GM19455 (cell line): ENCODE measurements around the gene MED27.
"Not testable (repeated sequence)": the region's sequence is repeated elsewhere in the genome, so short reads cannot be mapped to it uniquely, and the experiment has no call there.

ENCODE experiments used
- ATAC-seq: cut with Tn5 transposase; IDR thresholded peaks from one replicate; pipeline ENCODE4 v1.9.1; 2021; ENCODE audit not compliant: unreplicated experiment

Gene MED27

DNA sequence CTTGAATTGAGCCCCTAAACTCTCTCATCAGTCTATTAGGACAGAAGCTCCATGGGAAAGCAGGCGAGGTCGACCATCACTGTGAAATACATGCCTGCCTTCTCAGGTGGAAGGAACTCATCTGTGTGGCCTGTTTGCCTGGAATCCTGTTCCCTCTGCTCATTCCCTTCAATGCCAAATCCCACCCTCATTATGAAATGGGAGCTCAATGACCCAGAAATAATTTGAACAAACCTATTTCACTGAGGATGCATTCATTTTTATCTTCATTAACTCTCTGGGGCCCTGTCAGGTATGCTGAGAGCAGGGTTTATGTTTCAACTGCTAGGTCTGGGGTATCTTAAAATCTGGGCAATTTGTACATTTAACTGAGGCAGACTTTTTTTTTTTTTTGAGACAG is 142.2 kb downstream of the MED27 start:
- ATAC-seq, result no peak

DNA sequence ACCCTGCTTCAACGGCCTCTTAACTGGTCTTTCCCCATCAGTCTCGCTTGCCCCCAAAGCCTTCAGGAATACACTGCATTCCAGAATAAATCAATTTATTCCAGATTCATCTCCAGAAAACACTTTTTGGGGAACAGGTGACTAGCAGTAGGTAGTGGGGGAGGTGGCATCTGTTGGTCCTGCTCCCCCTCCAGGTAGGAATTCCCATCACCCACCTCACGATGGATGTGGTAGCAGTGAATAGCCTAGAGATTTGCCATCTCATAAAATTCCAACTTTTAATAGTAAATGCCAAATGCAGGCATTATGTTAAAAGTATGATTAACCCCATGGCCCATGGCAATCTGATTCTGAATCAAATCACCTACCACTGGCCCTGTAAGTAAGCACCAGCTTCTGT is 142.7 kb downstream of the MED27 start:
- ATAC-seq, result no peak

DNA sequence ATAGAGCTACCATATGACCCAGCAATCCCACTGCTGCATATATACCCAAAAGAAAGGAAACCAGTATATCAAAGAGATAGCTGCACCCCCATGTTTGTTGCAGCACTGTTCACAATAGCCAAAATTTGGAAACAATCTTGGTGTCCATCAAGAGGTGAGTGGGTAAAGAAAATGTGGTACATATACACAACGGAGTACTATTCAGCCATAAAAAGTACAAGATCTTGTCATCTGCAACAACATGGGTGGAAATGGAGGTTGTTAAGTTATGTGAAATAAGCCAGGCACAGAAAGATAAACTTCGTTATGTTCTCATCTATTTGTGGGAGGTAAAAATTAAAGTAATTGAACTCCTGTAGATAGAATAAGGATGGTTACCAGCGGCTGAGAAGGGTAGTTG is 145.0 kb downstream of the MED27 start:
- ATAC-seq, result no peak

DNA sequence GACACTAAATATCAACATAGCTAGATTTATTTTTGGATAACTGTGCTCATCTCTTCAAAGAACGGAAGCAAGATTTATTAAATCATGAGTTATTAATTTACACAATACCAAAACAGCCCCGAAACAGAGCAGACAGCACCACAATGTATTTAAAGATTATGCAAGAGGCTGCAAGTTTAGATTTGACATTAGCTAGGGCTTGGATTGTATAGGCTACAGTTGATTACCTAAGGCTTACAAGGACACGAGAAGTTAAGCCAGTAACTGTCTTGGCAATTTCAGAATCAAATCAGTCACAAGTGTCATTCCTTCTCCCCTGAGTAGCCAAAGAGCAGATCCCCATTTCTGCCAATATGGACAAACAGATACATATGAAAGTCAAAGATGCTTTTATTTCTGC is 152.6 kb downstream of the MED27 start:
- no peak for ATAC-seq

DNA sequence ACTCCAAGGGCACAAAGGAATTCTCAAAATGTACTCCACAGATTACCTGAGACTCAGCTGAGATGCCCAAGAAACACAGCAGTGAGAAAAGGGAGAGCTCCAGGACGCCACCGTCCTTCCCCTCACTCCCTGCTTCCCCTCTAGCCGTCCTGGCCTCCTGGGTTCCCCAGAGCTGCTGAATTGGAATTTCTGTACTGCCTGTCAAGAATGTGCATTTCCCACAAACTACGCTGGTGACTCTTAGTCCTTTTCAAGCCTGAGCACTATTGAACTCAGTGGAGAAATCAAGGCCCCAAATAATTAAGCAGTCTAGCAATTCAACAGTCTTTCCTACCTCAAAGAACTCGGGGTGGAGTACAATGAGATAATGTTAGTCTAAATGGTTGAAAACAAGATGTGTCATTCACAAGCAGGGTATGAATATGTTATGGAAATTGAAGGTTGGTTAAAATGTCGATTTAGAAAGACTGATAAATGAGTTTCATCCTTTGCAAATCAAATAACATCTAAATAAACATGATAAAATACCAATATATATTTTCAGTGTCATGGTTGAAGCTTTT is 153.2 kb downstream of the MED27 start:
- ATAC-seq, result no peak

DNA sequence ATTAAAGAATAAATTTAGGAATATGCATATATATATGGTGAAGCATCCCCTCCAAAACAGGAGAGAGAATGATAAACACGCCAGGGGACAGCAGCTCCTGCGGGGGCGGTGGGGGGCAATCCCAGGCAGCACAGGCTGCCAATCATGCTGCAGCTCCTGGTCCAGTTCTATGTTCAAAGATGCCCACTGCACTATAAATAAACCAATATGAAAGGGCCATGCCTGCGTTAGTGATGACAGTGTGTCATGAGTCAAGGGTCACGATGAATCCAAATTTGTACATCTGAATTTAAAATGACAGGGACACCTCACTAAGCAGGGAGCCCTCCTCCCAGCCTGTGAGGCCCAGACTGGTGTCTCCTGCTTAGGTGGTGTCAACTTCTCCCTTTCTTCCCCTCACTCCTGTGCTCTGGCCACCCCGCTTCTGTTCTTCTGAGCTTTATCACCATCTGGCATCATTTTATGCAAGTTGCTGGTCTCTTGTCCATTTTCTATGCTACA is 153.9 kb downstream of the MED27 start:
- no peak for ATAC-seq

DNA sequence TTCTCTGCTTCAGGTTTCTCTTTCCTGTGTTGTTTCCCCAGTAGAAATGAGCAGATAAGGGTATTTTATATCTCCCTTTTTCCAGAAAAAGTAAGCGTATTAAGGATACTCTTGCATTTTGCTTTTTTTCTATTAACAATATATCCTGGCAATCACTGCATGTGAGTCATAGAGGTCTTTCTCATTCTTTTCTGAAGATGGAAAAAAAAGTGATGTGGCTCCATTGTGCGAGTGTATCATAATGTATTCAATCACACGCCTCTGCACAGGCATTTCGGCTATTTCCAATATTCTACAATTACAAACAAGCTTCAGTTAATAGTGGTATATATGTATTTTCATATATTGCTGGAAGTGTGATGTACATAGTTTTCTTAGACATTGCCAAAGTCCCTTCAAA is 155.9 kb downstream of the MED27 start:
- no peak for ATAC-seq

DNA sequence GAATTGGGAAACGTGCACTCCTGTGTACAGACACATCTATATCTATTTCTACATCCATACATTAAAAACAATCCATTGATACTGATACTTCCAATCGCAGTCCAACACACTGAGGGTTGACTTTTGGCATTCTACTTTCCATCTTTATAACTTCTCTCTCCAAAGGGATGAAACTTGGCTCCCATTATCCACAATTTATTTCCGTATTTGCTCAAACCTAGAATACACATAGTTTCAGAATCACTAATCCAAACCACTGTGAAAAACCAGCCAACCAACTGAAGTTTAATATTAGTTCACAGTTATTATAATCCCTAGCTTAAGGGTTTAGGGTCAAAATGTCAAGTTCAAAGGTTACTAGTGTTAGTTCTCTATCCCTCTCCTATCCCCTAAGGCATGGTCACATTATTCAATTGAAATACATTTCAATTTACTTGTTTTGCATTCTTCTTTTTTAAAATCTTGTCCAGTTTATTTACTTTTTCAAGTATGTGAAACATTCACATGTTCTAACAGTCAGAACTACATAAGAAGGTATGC is 156.5 kb downstream of the MED27 start:
- ATAC-seq, result no peak

DNA sequence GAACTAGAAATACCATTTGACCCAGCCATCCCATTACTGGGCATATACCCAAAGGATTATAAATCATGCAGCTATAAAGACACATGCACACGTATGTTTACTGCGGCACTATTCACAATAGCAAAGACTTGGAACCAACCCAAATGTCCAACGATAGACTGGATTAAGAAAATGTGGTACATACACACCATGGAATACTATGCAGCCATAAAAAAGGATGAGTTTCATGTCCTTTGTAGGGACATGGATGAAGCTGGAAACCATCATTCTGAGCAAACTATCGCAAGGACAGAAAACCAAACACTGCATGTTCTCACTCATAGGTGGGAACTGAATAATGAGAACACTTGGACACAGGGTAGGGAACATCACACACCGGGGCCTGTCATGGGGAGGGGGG is 158.0 kb downstream of the MED27 start:
- not testable (repeated sequence) for ATAC-seq

DNA sequence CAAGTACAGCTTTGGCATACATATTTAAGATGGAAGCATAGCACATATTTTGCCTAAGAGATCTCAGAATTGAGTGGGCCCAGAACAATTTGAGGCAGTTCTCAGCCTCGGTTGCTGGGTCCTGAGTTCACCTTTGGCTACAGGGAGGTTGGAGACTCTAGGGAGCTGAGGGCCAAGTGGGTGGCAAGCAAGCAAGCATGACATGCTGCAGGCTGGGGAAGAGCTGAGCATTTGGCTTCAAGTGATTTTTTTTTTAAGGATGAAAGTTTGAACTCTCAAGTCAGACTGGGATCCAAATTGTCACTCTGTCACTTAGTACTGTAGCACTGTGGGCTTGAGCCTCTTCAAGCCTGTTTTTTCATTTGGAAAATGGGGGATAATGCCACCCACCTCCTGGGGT is 160.5 kb downstream of the MED27 start:
- no peak for ATAC-seq

DNA sequence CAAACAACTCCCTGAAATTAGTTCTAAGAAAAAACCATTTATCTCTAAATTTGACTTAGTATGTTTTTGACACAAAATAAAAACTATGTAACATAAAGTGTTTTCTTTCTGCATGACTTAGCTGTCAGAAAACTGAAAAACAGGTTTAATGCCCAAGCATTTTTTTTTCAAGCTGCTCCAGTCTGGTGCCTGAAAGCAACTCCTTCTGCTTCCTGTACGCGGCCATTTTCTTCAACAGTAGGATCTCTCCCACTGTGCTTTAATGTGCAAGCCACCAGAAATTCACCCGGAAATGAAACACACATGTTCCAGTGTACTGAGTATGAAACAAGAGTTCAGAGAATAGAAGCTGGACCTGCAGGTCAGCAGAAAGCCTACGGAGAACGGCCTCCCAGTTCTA is 161.2 kb downstream of the MED27 start:
- no peak for ATAC-seq

DNA sequence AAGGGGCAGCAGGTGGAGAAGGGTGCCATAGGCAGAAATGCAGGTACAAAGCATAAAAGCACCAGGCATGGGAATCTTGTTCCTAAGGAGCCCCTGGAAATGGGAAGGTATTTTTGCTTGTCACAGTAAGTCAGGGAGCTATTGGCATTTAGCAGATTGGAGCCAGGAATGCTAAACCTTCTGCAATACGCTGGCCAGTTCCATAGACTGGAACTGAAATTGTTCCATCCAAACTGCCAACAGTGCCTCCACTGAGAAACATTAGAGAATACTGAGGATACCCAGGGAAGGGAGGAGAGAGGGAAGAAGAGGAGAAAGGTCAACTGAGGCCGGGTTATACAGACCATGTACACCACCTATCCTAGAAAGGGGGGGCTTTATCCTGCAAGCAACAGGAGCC is 162.7 kb downstream of the MED27 start:
- no peak for ATAC-seq

DNA sequence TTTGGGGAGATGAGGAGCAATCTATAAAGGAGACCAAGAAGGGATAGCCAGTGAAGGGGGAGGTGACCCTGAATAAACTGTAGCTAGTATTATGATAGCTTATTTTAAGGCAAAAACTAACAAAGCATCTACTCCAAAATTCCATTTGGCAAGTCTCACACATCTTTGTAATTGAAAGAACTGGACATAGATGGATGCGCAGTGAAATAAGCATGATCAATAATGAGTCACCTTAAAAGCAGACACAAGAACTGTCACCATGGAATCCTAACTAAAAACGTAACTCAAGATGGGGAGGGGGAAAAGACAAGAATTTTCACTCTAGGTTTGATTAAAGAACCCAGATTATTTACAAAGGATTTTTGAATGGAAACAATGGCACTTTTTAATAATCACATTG is 164.5 kb downstream of the MED27 start:
- no peak for ATAC-seq

DNA sequence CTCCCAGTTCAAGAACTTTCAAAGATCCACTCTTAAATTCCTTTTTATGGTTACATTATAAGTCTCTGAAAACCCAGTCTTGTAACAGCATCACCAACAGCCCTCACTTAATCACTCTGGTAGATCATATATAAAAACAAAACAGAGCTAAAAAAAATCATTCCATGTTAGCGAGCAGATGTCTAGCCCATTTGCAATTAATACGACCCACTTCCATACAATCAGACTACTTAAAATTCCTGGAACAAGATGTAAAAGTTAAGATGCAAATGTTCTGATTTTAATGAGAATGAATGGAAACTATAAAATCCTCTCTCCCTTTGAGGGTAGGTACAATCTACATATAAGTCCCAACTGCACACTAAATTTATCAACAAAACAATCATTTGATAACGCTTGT is 167.0 kb downstream of the MED27 start:
- ATAC-seq, result no peak

DNA sequence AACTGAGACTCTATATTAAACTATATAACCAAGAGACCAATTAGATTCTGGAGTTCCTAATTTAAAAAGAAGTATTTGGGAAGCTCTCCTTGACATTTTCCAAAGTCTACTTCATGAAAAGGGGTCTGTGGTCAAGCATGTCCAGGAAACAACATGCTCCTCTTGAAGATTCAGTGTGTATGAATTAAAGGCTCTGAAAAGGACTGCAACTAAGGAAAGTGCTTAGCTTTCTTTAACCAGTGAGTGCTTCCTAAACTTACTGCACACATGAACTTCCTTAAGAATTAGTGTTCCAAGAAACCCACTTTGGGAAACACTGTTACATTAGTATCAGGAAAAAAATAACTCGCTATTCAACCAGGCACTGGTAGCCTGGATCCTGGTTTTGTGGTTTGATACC is 167.6 kb downstream of the MED27 start:
- ATAC-seq, result no peak

DNA sequence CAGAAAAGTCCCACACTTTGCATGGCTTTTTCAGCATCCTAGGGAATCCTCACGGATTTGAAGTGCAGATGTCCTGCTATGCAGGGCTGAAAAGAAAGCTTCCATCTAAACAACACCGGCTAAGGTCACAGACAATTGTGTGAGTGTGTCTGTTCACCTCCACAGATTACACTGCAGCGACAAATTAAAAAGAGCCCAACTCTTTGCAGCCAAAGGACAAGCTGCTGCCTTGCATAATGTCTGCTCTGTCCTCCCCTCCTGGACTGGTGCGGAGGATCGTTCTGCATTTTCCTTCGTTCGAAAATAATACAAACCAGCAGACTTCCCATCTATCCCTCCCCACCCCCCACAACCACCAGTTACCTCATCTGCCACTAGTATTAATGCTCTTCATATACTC is 169.1 kb downstream of the MED27 start:
- ATAC-seq, result no peak

DNA sequence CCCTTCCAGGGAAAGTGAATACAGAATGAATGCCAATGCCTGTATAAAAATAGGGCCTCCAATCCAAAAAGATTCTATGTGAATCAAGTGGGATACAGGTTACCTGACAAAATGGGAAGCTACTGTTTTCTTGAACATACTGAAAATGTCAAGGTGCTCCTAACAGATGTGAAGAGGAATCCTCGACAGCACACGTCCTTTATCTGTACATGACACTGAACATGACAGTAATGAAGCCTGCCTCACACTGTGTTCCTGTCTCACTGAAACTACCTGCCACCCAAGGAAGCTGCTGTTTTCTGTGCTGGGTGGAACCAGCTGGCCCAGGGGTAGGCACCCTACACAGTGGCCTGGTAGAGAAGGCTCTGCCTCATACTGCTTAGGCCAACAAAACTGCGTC is 174.5 kb downstream of the MED27 start:
- ATAC-seq, result no peak

DNA sequence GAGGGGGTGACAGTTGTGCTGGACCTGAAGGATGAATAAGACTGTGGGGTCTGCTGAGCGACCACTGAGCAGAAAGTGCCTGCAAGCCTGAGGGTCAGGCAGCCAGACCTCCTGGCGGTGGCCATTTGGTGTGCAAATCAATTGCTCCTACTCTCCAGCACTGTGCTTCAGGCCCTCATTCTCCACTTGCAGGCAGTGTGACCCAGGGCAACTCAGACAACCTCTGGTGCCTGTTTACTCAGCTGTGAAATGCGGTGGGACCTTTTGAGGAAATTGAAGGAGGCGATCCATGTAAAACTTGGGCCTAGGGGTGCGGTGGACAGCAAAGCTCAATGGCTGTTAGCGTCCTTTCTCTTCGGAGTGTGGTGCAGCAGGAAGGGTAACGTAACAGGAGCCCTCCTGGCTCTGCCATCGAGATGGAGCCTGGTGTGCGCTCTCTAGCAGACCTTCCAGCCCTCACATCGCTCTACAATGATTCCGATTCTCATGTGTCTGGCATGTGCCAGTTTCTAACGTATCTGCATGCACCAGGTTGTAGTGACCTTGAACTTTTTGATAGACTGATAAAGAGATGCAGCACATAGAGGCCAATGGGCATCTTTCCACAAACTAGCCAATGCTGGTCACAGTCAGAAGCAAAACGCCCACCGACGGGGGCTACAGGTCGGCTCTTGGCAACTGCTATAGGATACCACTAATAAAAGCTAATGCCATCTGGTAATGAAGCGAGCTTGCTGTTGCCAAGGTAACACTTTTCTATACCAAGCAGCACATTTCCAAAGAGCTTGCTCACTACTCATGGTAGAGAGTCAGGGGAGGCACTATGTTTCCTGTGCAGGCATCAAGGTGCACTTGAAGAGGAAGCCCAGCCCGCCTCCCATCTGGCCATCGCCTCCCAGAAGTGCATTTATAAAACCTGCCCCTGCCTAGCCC is 180.1 kb downstream of the MED27 start:
- no peak for ATAC-seq

DNA sequence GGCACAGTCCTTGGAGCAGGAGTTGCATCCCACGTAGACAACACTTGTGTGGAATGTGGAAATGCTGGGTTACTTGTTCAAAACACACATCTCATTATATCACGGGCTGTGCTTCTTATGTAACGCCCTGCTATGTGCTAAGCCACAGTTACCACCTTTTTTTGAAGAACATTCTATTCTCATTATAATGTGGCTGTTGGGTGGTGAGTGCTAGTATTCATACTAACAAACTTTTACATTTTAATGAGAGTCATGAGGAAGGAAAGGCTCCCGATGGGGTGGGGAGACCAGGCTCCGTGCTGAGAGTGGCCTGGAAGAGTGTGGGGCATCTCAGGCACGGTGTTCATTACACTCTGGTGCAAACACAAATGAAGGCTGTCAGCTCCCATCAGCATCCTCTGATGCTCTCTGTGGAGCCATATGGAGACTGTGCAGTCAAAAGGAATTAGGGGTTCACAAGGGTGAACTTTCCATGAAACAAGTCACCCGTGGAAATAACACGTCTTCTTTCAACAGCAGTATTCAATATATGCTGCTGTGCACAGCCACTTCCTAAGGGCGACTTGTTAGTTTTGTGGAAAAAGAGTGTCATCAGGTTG is 186.7 kb downstream of the MED27 start:
- ATAC-seq, result no peak

DNA sequence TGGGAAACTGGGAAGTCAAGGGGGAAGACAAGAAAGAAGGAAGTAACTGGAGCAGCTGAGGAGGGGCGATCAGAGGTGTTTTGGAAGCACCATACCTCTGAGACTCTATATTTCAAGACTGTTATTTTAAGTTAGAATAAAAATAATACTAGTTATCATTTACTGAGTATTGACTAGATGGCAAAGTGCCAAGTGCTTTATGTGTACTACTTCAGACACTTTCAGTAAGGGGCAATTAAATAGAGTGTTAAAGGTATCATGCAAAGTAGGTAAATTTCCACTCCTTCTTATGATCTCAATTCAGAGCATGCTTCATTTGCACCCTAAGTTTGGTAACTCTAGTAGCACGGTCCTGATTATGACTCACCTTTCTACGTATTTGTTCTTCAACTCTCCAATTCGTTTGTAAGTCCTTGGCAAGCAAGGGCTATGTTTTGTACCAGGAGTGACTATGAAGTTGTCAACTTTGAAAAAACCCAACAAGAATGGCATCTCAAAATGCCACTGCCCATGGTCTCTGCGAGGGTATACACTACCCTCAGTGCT is 187.4 kb downstream of the MED27 start:
- no peak for ATAC-seq

DNA sequence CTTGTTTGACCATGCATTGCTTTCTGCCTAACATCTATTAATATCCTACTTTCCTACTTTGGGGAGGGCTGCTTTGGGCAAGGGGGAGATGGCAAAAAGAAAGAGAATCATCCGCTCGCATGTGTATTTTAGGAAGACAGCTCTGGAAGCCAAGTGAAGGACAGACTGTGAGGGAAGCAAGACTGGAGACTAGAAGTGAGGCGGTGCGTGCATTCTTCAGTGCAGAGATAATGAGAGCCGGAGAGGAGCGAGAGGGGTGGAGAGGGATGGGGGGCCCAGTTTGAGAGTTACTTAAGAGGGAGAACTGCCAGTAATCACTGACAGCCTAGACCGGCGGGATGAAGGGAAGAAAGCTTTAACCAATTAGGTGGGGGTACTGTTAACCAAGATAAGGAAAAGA is 188.1 kb downstream of the MED27 start:
- no peak for ATAC-seq
